ENCODE data around the gene PCDHGA10.

PCDHGA10 gene

DNA sequence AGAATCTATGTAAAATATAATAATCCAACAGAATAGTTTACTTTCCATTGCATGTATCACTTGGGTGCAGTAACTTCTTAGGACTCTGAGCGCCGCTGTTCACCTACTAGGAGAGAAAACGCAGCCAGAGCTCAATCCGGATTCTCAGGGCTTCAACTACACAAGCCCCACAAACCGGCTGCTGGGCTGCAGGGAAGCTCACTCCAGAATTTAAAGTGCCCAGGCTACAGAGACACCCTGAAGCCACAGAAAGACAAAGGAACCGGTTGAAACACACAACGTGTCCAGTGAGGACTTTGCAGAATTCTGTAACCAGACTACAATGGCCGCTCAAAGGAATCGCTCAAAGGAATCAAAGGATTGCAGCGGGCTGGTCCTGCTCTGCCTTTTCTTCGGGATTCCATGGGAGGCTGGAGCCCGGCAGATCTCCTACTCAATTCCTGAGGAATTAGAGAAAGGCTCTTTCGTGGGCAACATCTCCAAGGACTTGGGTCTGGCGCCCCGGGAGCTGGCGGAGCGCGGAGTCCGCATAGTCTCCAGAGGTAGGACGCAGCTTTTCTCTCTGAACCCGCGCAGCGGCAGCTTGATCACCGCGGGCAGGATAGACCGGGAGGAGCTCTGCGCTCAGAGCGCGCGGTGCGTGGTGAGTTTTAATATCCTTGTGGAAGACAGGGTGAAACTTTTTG, at the start of gene PCDHGA10:
Gene PCDHGA10 (plus strand): TSS at position 134 of the 686 bp plus-strand sequence. CDS start 189 bp downstream, at position 323.
- ChIA-PET CTCF (interaction anchor here (0.9 to 3.3 kb wide), 4 partner anchors 30 to 151 kb away, joined by 3 to 11 read pairs (median 4); partner anchors contain the start of genes PCDHGA7 and PCDHGB2), POLR2A (ENCODE audit: low non-redundant PET) (no interaction called here)
- TF ChIP-seq, protein P1, sequence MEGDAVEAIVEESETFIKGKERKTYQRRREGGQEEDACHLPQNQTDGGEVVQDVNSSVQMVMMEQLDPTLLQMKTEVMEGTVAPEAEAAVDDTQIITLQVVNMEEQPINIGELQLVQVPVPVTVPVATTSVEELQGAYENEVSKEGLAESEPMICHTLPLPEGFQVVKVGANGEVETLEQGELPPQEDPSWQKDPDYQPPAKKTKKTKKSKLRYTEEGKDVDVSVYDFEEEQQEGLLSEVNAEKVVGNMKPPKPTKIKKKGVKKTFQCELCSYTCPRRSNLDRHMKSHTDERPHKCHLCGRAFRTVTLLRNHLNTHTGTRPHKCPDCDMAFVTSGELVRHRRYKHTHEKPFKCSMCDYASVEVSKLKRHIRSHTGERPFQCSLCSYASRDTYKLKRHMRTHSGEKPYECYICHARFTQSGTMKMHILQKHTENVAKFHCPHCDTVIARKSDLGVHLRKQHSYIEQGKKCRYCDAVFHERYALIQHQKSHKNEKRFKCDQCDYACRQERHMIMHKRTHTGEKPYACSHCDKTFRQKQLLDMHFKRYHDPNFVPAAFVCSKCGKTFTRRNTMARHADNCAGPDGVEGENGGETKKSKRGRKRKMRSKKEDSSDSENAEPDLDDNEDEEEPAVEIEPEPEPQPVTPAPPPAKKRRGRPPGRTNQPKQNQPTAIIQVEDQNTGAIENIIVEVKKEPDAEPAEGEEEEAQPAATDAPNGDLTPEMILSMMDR (conservative IDR thresholded peaks at IDR 0.05; ENCODE audit: low read depth): no peak
- no peak within 1 kb of the TSS for H3K27ac ChIP-seq
- peak; percentile 29 for DNase-seq (ENCODE audit: low spot score)

DNA sequence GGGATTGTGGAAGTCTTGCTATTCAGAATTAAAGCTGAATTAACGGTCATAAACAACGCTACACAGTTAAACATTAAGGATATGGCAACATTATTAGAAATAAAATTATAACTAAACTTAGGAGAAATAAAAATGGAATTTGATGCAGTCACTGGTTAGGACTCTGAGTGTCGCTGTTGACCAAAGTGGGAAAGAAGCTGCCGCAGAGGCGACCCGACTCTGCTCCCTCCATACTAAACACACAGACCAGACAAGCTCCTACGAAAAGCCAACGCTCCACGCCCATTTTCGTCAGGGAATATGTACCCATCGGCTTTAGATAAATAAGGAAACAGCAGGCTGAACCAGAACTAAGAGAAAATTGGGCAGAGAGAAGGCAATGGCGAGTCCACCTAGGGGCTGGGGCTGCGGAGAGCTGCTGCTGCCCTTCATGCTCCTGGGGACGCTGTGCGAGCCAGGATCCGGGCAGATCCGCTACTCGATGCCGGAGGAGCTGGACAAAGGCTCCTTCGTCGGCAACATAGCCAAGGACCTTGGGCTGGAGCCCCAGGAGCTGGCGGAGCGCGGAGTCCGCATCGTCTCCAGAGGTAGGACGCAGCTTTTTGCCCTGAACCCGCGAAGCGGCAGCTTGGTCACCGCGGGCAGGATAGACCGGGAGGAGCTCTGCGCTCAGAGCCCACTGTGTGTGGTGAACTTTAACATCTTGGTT, 48.7 kb upstream of the PCDHGA10 start, which contains the start of gene PCDHGA5:
Gene PCDHGA5 (plus strand): TSS at position 211 of the 709 bp plus-strand sequence. CDS start 169 bp downstream, at position 380.
- DNase-seq (ENCODE audit: low spot score): no peak
- ChIA-PET CTCF (interaction anchor here (0.6 to 1.0 kb wide), 4 partner anchors 10 to 1472 kb away, joined by 3 to 4 read pairs (median 4); partner anchors contain the start of gene PCDHGA6), POLR2A (ENCODE audit: low non-redundant PET) (no interaction called here)
- TF ChIP-seq, protein P1 (conservative IDR thresholded peaks at IDR 0.05; ENCODE audit: low read depth): no peak
- no peak within 1 kb of the TSS for H3K27ac ChIP-seq

DNA sequence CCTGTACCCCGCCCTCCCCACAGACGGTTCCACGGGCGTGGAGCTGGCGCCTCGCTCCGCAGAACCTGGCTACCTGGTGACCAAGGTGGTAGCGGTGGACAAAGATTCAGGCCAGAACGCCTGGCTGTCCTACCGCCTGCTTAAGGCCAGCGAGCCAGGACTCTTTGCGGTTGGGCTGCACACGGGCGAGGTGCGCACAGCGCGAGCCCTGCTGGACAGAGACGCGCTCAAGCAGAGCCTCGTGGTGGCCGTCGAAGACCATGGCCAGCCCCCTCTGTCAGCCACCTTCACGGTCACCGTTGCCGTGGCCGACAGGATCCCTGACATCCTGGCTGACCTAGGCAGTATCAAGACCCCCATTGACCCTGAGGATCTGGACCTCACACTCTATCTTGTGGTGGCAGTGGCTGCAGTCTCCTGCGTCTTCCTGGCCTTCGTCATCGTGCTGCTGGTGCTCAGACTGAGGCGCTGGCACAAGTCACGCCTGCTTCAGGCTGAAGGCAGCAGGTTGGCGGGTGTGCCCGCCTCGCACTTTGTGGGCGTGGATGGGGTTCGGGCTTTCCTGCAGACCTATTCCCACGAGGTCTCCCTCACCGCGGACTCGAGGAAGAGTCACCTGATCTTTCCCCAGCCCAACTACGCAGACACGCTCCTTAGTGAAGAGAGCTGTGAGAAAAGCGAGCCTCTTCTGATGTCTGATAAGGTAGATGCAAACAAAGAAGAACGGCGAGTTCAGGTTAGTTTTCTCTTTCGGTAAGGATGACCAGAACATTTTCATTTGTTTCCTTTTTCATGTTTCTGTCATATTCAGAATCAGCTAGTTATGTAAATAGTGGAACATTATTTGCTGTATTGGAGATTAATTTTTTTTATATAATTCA, 46.5 kb upstream of the PCDHGA10 start:
- no peak overlapping the region for H3K27ac ChIP-seq
- ChIA-PET CTCF (no interaction called here), POLR2A (ENCODE audit: low non-redundant PET) (no interaction called here)
- TF ChIP-seq, protein P1 (conservative IDR thresholded peaks at IDR 0.05; ENCODE audit: low read depth): no peak
- DNase-seq (ENCODE audit: low spot score): no peak

DNA sequence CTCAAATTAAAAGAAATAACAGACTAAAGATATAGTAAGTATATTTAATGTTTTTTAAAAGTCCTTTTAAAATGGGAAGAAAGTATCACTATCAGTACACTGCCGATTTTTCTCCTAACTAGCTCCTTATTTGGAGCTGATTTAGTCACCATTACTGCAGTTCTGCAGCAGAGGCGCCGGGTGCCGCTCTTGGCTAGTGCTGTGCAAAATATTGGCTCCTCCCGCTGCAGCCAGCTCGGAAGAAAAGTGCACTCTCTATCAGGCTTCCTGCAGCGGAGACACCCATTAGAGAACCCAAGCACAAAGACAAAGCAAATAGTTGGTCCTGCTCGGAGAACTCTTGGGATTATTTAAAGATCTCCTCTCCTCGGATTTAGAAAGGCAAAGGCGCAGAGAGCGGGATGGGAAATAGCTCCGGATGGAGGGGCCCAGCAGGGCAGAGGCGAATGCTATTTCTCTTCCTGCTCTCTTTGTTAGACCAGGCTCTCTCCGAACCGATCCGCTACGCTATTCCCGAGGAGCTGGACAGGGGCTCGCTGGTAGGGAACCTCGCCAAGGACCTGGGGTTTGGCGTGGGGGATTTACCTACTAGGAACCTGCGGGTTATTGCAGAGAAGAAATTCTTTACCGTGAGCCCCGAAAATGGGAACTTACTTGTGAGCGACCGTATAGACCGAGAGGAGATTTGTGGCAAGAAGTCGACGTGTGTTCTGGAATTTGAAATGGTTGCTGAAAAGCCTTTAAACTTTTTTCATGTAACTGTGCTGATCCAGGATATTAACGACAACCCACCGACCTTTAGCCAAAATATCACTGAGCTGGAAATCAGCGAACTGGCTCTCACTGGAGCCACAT, 42.6 kb upstream of the PCDHGA10 start, which contains the start of gene PCDHGB3:
Gene PCDHGB3 (plus strand): TSS at position 249 of the 855 bp plus-strand sequence. CDS start 153 bp downstream, at position 402.
- ChIA-PET POLR2A (ENCODE audit: low non-redundant PET) (no interaction called here), CTCF (interaction anchor here (0.5 to 1.8 kb wide), 14 partner anchors 10 to 197 kb away, joined by 3 to 7 read pairs (median 4); partner anchors contain the start of genes PCDHB11, PCDHB14, PCDHGA2 and PCDHGB1)
- TF ChIP-seq, protein P1 (conservative IDR thresholded peaks at IDR 0.05; ENCODE audit: low read depth): peak; percentile 32
- H3K27ac ChIP-seq: no peak within 1 kb of the TSS
- no peak for DNase-seq (ENCODE audit: low spot score)

DNA sequence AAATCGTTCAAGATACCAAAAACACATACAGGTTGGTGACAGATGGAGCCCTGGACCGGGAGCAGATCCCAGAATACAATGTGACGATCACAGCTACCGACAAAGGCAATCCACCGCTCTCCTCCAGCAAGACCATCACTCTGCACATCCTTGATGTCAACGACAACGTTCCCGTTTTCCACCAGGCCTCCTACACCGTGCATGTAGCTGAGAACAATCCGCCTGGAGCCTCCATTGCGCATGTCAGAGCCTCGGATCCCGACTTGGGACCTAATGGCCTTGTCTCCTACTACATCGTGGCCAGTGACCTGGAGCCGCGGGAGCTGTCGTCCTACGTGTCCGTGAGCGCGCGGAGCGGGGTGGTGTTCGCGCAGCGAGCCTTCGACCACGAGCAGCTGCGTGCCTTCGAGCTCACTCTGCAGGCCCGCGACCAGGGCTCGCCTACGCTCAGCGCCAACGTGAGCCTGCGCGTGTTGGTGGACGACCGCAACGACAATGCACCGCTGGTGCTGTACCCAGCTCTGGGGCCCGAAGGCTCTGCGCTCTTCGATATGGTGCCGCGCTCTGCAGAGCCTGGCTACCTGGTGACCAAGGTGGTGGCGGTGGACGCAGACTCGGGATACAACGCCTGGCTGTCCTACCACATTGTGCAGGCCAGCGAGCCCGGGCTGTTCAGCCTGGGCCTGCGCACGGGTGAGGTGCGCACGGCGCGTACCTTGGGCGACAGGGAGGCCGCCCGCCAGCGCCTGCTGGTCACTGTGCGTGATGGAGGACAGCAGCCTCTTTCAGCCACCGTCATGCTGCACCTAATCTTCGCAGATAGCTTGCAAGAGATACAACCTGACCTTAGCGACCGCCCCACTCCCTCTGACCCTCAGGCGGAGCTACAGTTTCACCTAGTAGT, 41.0 kb upstream of the PCDHGA10 start:
- TF ChIP-seq, protein P1 (conservative IDR thresholded peaks at IDR 0.05; ENCODE audit: low read depth): no peak
- POLR2A ChIA-PET (ENCODE audit: low non-redundant PET): no interaction called here
- CTCF ChIA-PET: interaction anchor here (0.5 to 1.5 kb wide), 5 partner anchors 46 to 248 kb away, joined by 3 to 7 read pairs (median 3); no protein-coding TSS in a partner anchor
- DNase-seq (ENCODE audit: low spot score): no peak
- H3K27ac ChIP-seq: no peak overlapping the region
